ENCODE results near the gene RAB11FIP5. TPM values are rescaled to one million over a fixed set of nuclear protein-coding genes. Genes with fewer than 3 reads are reported as not detected.

Gene RAB11FIP5
- 8.9 and 9.9 TPM in 2 replicates for total RNA-seq

- intact Hi-C loops (cut with micrococcal nuclease), result loop anchor here (1.0 to 10.0 kb wide), 3 partner anchors 42 to 1778 kb away; partner anchors contain the start of genes SFXN5 and ZNF638
Measured at GRCh38 chr2:73112913-73113854, at the start of gene RAB11FIP5. TSS of gene RAB11FIP5 (minus strand) at chr2:73112948. CDS start at chr2:73112777, 171 bp downstream.

- intact Hi-C loops (cut with micrococcal nuclease), result loop anchor here (1.0 kb wide), 1 partner anchor 71 kb away; no protein-coding TSS in a partner anchor
Measured at GRCh38 chr2:73156539-73157124, 43.9 kb upstream of the RAB11FIP5 start.

GRCh38 chr2:73142937-73143336, 30.2 kb upstream of the RAB11FIP5 start:
- intact Hi-C loops (cut with micrococcal nuclease), result no loop called here

GRCh38 chr2:73141896-73142295, 29.1 kb upstream of the RAB11FIP5 start:
- intact Hi-C loops (cut with micrococcal nuclease), result no loop called here

GRCh38 chr2:73135236-73135635, 22.5 kb upstream of the RAB11FIP5 start:
- intact Hi-C loops (cut with micrococcal nuclease), result no loop called here

- intact Hi-C loops (cut with micrococcal nuclease), result no loop called here
Measured at GRCh38 chr2:73134471-73134870, 21.7 kb upstream of the RAB11FIP5 start.

- intact Hi-C loops (cut with micrococcal nuclease), result no loop called here
Measured at GRCh38 chr2:73133566-73134197, 20.9 kb upstream of the RAB11FIP5 start.

GRCh38 chr2:73131807-73132206, 19.1 kb upstream of the RAB11FIP5 start:
- intact Hi-C loops (cut with micrococcal nuclease), result no loop called here

GRCh38 chr2:73130790-73131189, 18.0 kb upstream of the RAB11FIP5 start:
- intact Hi-C loops (cut with micrococcal nuclease), result no loop called here

GRCh38 chr2:73128841-73129535, 16.2 kb upstream of the RAB11FIP5 start:
- intact Hi-C loops (cut with micrococcal nuclease), result no loop called here

- intact Hi-C loops (cut with micrococcal nuclease), result no loop called here
Measured at GRCh38 chr2:73122536-73122935, 9.8 kb upstream of the RAB11FIP5 start.

GRCh38 chr2:73119611-73120239, 7.0 kb upstream of the RAB11FIP5 start:
- intact Hi-C loops (cut with micrococcal nuclease), result loop anchor here (10.0 kb wide), 1 partner anchor 1785 kb away; the partner anchor contains the start of gene ZNF638

GRCh38 chr2:73117441-73117840, 4.7 kb upstream of the RAB11FIP5 start:
- intact Hi-C loops (cut with micrococcal nuclease), result loop anchor here (10.0 kb wide), 1 partner anchor 1783 kb away; the partner anchor contains the start of gene ZNF638

GRCh38 chr2:73116182-73116960, 3.6 kb upstream of the RAB11FIP5 start:
- intact Hi-C loops (cut with micrococcal nuclease), result loop anchor here (10.0 kb wide), 1 partner anchor 1782 kb away; the partner anchor contains the start of gene ZNF638

GRCh38 chr2:73114273-73114867, 1.6 kb upstream of the RAB11FIP5 start:
- intact Hi-C loops (cut with micrococcal nuclease), result loop anchor here (10.0 kb wide), 1 partner anchor 1780 kb away; the partner anchor contains the start of gene ZNF638

- intact Hi-C loops (cut with micrococcal nuclease), result loop anchor here (10.0 kb wide), 1 partner anchor 1777 kb away; the partner anchor contains the start of gene ZNF638
Measured at GRCh38 chr2:73112026-73112912, 479 bp downstream of the RAB11FIP5 start.

- intact Hi-C loops (cut with micrococcal nuclease), result loop anchor here (10.0 kb wide), 1 partner anchor 1777 kb away; the partner anchor contains the start of gene ZNF638
Measured at GRCh38 chr2:73111073-73112025, 1.4 kb downstream of the RAB11FIP5 start.
